HepG2 (cell line): ENCODE data around the gene MRPS7. TPM values are rescaled to one million over a fixed set of nuclear protein-coding genes. Genes with fewer than 3 reads are reported as not detected.

Experiments used
- AGO1 ChIP-seq: fragments of 200-400 bp; formaldehyde crosslinking; IDR thresholded peaks from 2 replicates; pipeline ENCODE4 v1.6.1; 2017; ENCODE audit warnings: mild to moderate bottlenecking, low read depth, low read length, moderate library complexity; ENCODE audit not compliant: poor library complexity, severe bottlenecking
- CREBL2 ChIP-seq: sonication (generic); formaldehyde crosslinking; IDR thresholded peaks from 2 replicates; pipeline ENCODE4 v1.8.1; 2023; ENCODE audit warnings: missing genetic modification reagents, mild to moderate bottlenecking, borderline replicate concordance
- FOXA3 ChIP-seq: IDR thresholded peaks from 2 replicates; pipeline ENCODE4 v1.6.1; 2016; ENCODE audit warnings: missing genetic modification reagents, missing compliant biosample characterization
- HMG20B ChIP-seq: conservative IDR thresholded peaks from 2 replicates; pipeline ENCODE4 v1.6.1; 2016; ENCODE audit warnings: missing genetic modification reagents, missing compliant biosample characterization
- HNF4G ChIP-seq, 2 experiments: sonication (generic) in 1 of 2; formaldehyde crosslinking in 1 of 2; IDR thresholded peaks; 2 replicates each; pipeline versions ENCODE4 v1.4.0 to v1.6.1; 2011 to 2020; ENCODE audit warnings: borderline replicate concordance in 2 of 2, low read depth in 2 of 2, mild to moderate bottlenecking in 2 of 2, low read length in 1 of 2, missing genetic modification reagents in 1 of 2, moderate library complexity in 1 of 2
- HOXD1 ChIP-seq: sonication (generic); formaldehyde crosslinking; IDR thresholded peaks from 2 replicates; pipeline ENCODE4 v1.5.0; 2020; ENCODE audit warnings: missing genetic modification reagents
- KAT8 ChIP-seq: IDR thresholded peaks from 2 replicates; pipeline ENCODE4 v1.6.1; 2016; ENCODE audit warnings: missing genetic modification reagents, missing compliant biosample characterization
- NFAT5 ChIP-seq: sonication (generic); formaldehyde crosslinking; IDR thresholded peaks from 2 replicates; pipeline ENCODE4 v1.4.0; 2020; ENCODE audit warnings: missing genetic modification reagents
- SMAD9 ChIP-seq: sonication (generic); formaldehyde crosslinking; IDR thresholded peaks from 2 replicates; pipeline ENCODE4 v1.5.1; 2020; ENCODE audit warnings: mild to moderate bottlenecking, missing genetic modification reagents
- SMC3 ChIP-seq: IDR thresholded peaks from 2 replicates; pipeline ENCODE4 v1.6.1; 2011; ENCODE audit warnings: low read length, improper control_type of control experiment
- ZBTB10 ChIP-seq: sonication (generic); formaldehyde crosslinking; IDR thresholded peaks from 2 replicates; pipeline ENCODE4 v1.4.0; 2020; ENCODE audit warnings: missing genetic modification reagents, borderline replicate concordance
- ZFYVE20 ChIP-seq: sonication (generic); formaldehyde crosslinking; IDR thresholded peaks from 2 replicates; pipeline ENCODE4 v1.8.0; 2023; ENCODE audit warnings: low read depth, mild to moderate bottlenecking, moderate library complexity, missing genetic modification reagents, borderline replicate concordance
- ZNF644 ChIP-seq: IDR thresholded peaks from 2 replicates; pipeline ENCODE4 v1.6.1; 2016; ENCODE audit warnings: low read depth
- polyA plus RNA-seq, 8 experiments: library from polyadenylated mRNA; depleted of rRNA in 3 of 8; stranded (reverse) in 7 of 8; unstranded in 1 of 8; fragments of >200 nt; fragmentation: Illumina TruSeq in 4 of 8; extraction: Trizol in 4 of 8; gene quantifications; 2 replicates each; pipeline versions ENCODE4 v1.2.1 to v1.2.3, GENCODE V29; 2011 to 2016; ENCODE audit warnings: low read depth in 4 of 8, missing spikeins in 1 of 8, mixed read lengths in 1 of 8; ENCODE audit not compliant: insufficient read depth in 1 of 8
- total RNA-seq, 5 experiments: library from RNA; depleted of rRNA; stranded (reverse); fragments of >200 nt; fragmentation: Illumina TruSeq; extraction: Trizol; gene quantifications; 2 replicates each; pipeline ENCODE4 v1.2.3, GENCODE V29; 2016; ENCODE audit warnings: low read depth in 1 of 5
- TF ChIP-seq, protein P1 (sequence below): sonication (generic); formaldehyde crosslinking; IDR thresholded peaks from 2 replicates; pipeline ENCODE4 v1.8.1; 2023; ENCODE audit warnings: mild to moderate bottlenecking, inconsistent platforms, moderate library complexity, missing genetic modification reagents, borderline replicate concordance
- TF ChIP-seq, protein P2 (sequence below): sonication (generic); formaldehyde crosslinking; IDR thresholded peaks from 2 replicates; pipeline ENCODE4 v1.8.0; 2022; ENCODE audit warnings: mild to moderate bottlenecking, missing genetic modification reagents, moderate library complexity

The MRPS7 gene
- total and polyA plus RNA-seq, 2 of the 13 experiments (the other 11 are each of a cell fraction or from before 2014, with no cell fraction given), result 97.0 to 162 TPM

DNA sequence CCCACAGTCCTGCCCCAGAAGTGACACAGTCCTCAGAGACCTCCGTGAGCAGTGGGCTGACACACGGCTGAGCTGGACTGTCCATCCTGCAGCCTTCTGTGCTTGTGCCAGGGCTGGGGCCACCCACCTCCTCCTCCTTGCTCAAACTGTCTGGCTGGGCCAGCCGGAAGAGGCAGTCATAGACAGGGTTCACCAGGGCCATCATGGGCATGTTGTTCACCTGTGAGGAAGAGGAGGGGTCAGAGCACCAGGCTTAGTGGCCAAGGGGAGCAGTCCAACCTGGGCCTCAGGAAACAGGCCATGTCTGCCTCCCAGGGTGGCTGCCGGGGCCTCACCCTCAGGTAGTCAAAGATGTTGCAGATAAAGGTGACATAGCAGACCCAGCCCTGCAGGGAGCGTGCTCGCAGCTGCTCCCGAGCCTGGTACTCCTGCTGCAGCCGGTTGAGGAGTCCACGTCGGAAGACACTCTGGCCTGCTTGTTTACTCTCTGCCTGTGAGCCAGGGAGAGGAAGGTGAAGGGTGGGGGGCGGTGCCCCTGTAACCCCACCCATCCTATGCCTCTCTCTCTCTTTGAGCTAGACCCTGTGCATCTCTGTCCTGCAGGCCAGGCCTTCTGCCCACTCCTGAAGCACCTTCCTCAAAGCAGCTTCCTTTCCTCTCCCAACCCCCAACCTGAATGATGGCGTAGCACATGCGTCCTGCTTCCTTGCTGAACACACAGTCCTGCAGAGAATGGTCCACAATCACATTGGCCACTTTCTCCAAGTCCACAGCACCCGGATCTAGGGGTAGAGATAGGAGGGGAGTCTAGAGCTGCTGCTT, 5.9 kb downstream of the MRPS7 start (continued):
- TF ChIP-seq, protein P1, sequence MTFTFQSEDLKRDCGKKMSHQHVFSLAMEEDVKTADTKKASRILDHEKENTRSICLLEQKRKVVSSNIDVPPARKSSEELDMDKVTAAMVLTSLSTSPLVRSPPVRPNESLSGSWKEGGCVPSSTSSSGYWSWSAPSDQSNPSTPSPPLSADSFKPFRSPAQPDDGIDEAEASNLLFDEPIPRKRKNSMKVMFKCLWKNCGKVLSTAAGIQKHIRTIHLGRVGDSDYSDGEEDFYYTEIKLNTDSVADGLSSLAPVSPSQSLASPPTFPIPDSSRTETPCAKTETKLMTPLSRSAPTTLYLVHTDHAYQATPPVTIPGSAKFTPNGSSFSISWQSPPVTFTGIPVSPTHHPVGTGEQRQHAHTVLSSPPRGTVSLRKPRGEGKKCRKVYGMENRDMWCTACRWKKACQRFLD (CRISPR knock-in tag), result no peak
- TF ChIP-seq KAT8 (CRISPR knock-in tag) (peak; percentile 77), HOXD1 (CRISPR knock-in tag) (no peak), ZNF644 (CRISPR knock-in tag) (no peak), SMC3 (peak; percentile 36), FOXA3 (CRISPR knock-in tag) (peak; percentile 98), ZBTB10 (CRISPR knock-in tag) (no peak), CREBL2 (CRISPR knock-in tag) (no peak), SMAD9 (CRISPR knock-in tag) (no peak), AGO1 (peak; percentile 74), HNF4G (IDR thresholded peaks at IDR 0.05; ENCODE audit: borderline replicate concordance, low read depth, low read length) (peak; percentile 25; the same call in 1 of the 2 replicates), HNF4G (CRISPR knock-in tag; IDR thresholded peaks at IDR 0.05; ENCODE audit: borderline replicate concordance, low read depth) (peak; percentile 73; the same call in 1 of the 2 replicates), ZFYVE20 (CRISPR knock-in tag) (no peak), HMG20B (CRISPR knock-in tag) (no peak; the same call in 1 of the 2 replicates), NFAT5 (CRISPR knock-in tag) (no peak)
- TF ChIP-seq, protein P2, sequence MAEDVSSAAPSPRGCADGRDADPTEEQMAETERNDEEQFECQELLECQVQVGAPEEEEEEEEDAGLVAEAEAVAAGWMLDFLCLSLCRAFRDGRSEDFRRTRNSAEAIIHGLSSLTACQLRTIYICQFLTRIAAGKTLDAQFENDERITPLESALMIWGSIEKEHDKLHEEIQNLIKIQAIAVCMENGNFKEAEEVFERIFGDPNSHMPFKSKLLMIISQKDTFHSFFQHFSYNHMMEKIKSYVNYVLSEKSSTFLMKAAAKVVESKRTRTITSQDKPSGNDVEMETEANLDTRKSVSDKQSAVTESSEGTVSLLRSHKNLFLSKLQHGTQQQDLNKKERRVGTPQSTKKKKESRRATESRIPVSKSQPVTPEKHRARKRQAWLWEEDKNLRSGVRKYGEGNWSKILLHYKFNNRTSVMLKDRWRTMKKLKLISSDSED (CRISPR knock-in tag), result peak; percentile 69; the same call in 1 of the 2 replicates
